Effector memory CD4-positive, alpha-beta T cell (primary cell): ENCODE measurements around the gene LHX4.

Source experiments
- DNase-seq, 3 donors: peaks; one replicate each; pipeline ENCODE4 v3.0.0-alpha.2; 2020
- H3K27ac ChIP-seq: 2 replicates; pipeline ENCODE4 v1.7.0; 2013; ENCODE audit warnings: mild to moderate bottlenecking, low read length, moderate library complexity; ENCODE audit not compliant: insufficient read depth, poor library complexity, severe bottlenecking
- H3K27me3 ChIP-seq: replicated peaks from 2 replicates; pipeline ENCODE4 v1.7.0; 2013; ENCODE audit warnings: mild to moderate bottlenecking, low read length; ENCODE audit not compliant: insufficient read depth, control insufficient read depth, poor library complexity, severe bottlenecking
- H3K36me3 ChIP-seq: 2 replicates; pipeline ENCODE4 v1.7.0; 2013; ENCODE audit warnings: mild to moderate bottlenecking, low read length, moderate library complexity; ENCODE audit not compliant: control insufficient read depth, insufficient read depth
- H3K4me1 ChIP-seq: 2 replicates; pipeline ENCODE4 v1.7.0; 2013; ENCODE audit warnings: low read length, mild to moderate bottlenecking; ENCODE audit not compliant: control insufficient read depth, insufficient read depth, poor library complexity, severe bottlenecking
- H3K4me3 ChIP-seq: 2 replicates; pipeline ENCODE4 v1.7.0; 2013; ENCODE audit warnings: low read length, low read depth, mild to moderate bottlenecking; ENCODE audit not compliant: insufficient read depth, poor library complexity, severe bottlenecking
- H3K9me3 ChIP-seq: 2 replicates; pipeline ENCODE4 v1.7.0; 2013; ENCODE audit warnings: mild to moderate bottlenecking, low read length, moderate library complexity; ENCODE audit not compliant: control insufficient read depth

The LHX4 gene

DNA sequence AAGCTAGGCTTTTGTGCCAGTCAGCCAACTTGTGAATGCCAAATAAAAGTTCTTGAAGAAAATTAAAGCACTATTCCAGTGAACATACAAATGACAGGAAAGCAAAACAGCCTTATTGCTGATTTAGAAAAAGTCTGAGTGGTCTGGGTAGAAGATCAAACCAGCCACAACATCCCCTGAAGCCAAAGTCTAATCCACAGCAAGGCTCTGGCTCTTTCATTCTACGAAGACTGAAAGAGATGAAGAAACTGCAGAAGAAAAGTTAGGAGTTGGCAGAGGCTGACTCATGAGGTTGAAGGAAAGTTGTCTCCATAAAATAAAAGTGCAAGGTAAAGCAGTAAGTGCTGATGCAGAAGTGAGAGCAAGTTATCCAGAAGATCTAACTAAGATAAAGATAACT is 65.9 kb downstream of the LHX4 start:
- no peaks in the 10 kb centered on the region for H3K9me3 ChIP-seq
- no peaks in the 10 kb centered on the region for H3K27me3 ChIP-seq
- H3K27ac ChIP-seq = no peak overlapping the region
- no peak for DNase-seq
- H3K4me1 ChIP-seq = no peaks in the 10 kb centered on the region
- H3K4me3 ChIP-seq = no peak overlapping the region
- no peaks in the 10 kb centered on the region for H3K36me3 ChIP-seq

DNA sequence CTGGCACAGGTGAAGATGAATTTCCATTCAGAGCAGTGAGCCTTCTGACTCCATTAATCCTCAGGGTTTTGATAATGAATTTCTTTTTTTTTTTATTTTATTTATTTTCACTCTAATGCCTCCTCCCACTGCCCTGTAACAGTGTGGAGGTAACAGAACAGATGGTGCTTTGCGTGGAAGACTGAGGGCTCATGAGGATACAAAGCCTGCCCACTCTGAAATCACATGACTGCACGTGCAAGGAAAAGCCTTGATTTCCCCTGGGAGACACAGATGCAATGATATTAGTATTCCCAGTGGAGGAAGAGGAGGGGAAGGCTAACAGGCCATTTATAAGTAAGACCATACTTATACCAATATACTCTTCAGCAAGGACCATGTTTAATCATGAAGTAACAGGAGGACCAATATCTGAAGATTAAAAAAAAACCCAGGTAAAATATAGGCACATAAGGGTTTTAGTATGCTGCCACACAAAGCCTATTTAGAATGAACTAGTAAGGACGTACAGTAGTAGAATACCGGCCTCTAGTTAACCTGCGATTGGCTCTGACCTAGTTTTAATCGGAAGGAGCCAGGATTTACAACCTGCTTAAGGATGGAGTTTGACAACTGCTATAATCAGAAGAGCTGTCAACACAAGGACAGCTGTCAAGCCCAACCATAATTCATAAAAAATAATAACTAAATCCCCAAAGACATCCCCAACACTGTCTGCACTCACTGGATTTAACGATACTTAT is 69.6 kb downstream of the LHX4 start:
- DNase-seq = no peak
- H3K27ac ChIP-seq = no peak overlapping the region
- H3K9me3 ChIP-seq = no peaks in the 10 kb centered on the region
- no peaks in the 10 kb centered on the region for H3K4me1 ChIP-seq
- H3K4me3 ChIP-seq = no peak overlapping the region
- no peaks in the 10 kb centered on the region for H3K27me3 ChIP-seq
- H3K36me3 ChIP-seq = no peaks in the 10 kb centered on the region

DNA sequence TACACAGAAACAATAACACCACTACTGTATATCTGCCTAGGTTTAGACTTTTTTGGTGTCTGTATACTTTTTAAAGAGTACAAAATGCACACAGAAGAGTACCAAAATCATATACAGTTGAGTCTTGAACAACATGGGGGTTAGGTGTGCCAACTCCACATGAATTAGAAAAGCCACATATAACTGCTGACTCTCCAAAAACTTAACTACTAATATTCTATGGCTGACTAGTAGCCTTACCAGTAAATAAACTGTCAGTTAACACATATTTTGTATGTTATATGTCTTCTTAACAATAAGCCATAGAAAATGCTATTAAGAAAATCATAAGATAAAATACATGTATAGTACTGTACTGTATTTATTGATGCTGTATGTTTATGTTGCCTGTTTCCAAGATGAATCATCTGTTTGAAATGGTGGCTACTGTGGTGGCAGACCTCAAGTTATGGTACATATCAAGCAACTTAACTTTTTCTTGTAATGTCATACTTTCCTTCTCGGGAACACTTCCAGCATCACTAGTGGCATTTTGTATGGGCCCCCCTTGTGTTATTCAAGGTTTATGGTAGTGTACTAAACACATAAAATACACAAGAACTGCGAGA is 71.2 kb downstream of the LHX4 start:
- H3K27ac ChIP-seq = no peak overlapping the region
- no peak overlapping the region for H3K4me3 ChIP-seq
- DNase-seq = no peak
- no peaks in the 10 kb centered on the region for H3K27me3 ChIP-seq
- no peaks in the 10 kb centered on the region for H3K36me3 ChIP-seq
- no peaks in the 10 kb centered on the region for H3K9me3 ChIP-seq
- no peaks in the 10 kb centered on the region for H3K4me1 ChIP-seq

DNA sequence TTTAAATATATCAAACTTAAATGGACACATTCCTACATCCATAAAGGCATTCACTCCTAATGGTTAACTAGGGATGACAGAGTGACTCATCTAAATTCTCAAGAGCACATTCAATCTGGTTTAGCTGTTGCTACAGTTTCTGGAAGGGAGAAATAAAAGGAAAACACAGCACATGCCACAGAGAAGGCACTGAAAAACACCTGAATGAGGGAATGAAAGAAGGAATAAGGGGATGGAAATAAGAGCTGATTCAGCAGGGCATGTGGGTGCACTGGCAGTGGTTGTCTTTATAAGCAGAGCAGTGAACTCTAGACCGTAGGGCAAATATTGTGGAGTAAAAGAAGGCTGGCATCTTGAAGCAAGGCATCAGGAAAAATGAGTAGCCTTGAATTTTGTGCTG is 79.3 kb downstream of the LHX4 start:
- Histone ChIP-seq H3K4me3 (no peak overlapping the region), H3K27ac (no peak overlapping the region), H3K4me1 (no peaks in the 10 kb centered on the region), H3K36me3 (no peaks in the 10 kb centered on the region), H3K9me3 (no peaks in the 10 kb centered on the region), H3K27me3 (no peaks in the 10 kb centered on the region)
- DNase-seq = no peak

DNA sequence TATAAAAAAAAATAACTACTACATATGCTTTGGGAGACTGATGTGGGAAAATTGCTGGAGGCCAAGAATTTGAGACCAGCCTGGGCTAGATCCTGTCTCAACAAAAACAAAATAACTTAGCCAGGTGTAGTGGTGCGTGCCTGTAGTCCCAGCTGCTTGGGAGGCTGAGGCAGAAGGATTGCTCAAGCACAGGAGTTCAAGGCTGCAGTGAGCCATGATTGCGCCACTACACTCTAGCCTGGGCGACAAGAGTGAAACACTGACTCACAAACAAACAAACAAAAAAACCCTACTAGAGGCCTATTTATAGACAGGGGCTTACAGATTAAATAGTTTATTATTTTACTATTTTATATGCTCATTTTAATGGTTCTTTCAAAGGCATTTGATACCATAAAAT is 80.0 kb downstream of the LHX4 start:
- Histone ChIP-seq H3K27ac (no peak overlapping the region), H3K4me1 (no peaks in the 10 kb centered on the region), H3K4me3 (no peak overlapping the region), H3K27me3 (no peaks in the 10 kb centered on the region), H3K36me3 (no peaks in the 10 kb centered on the region), H3K9me3 (no peaks in the 10 kb centered on the region)
- no peak for DNase-seq

DNA sequence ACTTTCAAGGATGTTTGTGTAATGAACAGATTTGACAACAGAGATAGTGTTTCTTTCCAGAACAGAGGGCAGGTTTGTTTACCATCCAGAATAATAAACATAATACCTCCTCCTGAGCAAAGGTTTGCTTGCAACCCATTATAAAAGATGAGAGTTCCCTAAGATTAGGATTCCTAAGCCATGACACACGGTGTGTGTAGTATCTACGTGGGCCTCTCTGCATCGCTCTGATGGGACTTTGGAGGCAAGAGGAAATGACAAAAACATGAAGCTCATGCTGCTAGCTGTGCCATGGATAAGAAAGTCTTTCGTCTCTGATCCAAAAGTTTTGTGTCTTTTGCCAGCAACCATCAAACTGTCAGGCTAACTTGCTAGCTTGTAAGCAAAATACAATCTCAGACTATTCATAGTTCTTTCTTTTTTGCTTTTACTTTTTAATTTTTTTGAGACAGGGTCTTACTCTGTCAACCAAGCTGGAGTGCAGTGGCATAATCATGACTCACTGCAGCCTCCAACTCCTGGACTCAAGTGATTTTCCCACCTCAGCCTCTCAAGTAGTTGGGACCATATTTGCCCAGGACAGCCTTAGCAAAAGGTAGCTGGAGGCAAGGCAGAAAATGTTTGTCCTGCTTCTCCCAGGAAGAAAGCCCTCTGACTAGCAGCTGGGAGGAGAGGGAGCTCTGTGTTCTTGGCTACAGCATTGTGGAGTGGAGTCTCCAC is 81.1 kb downstream of the LHX4 start:
- no peak overlapping the region for H3K4me3 ChIP-seq
- no peaks in the 10 kb centered on the region for H3K27me3 ChIP-seq
- H3K36me3 ChIP-seq = no peaks in the 10 kb centered on the region
- no peak for DNase-seq
- H3K27ac ChIP-seq = no peak overlapping the region
- H3K4me1 ChIP-seq = no peaks in the 10 kb centered on the region
- no peaks in the 10 kb centered on the region for H3K9me3 ChIP-seq

DNA sequence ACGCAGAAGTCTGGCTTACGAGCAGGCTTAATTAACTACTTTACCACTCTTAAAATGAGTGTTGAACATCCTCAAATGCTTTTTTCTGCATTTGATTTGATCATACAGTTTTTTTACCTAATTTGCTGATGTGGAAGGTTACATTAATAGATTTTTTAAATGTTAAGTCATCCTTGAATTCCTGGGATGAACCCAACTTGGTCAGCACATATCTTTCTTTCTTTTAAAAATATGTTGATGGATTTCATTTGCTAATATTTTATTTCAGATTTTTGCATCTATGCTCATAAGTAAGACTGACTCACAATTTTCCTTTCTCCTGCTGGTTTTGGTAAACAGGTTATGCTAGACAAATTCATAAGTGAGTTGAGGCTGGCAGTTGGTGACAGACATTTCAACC is 82.9 kb downstream of the LHX4 start:
- Histone ChIP-seq H3K9me3 (no peaks in the 10 kb centered on the region), H3K27ac (no peak overlapping the region), H3K4me1 (no peaks in the 10 kb centered on the region), H3K36me3 (no peaks in the 10 kb centered on the region), H3K4me3 (no peak overlapping the region), H3K27me3 (no peaks in the 10 kb centered on the region)
- DNase-seq = no peak

DNA sequence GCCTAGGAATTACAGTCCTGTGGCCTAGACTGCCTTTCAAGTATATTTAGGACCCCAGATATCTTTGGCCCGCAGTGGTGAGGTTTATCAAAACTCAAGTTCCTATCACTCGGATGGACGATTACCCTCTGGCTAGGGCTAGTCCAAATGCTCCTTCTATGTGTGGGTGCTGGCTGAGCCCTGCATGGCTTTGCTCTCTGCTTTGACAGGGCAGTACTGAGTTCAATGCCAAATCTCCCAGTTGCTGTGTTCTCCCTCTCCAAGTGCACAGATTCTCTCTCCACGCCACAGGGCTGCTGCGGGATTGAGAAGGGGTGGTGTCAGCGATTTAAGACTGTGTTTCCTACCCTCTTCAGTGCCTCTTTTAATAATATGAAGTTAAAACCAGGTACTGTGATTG is 97.0 kb downstream of the LHX4 start:
- H3K4me3 ChIP-seq = no peak overlapping the region
- no peaks in the 10 kb centered on the region for H3K9me3 ChIP-seq
- no peak for DNase-seq
- H3K36me3 ChIP-seq = no peaks in the 10 kb centered on the region
- H3K27me3 ChIP-seq = no peaks in the 10 kb centered on the region
- no peak overlapping the region for H3K27ac ChIP-seq
- H3K4me1 ChIP-seq = no peaks in the 10 kb centered on the region
